Breast epithelium (tissue), 3 donors: ENCODE data around the gene CRYBG2.

ENCODE experiments used
- POLR2A ChIP-seq: fragments of 450-650 bp; IDR thresholded peaks from one replicate; pipeline ENCODE4 v1.6.1; 2016; ENCODE audit warnings: antibody characterized with exemption, mild to moderate bottlenecking, moderate library complexity
- POLR2AphosphoS5 ChIP-seq, 3 donors: sonication (generic); formaldehyde crosslinking; IDR thresholded peaks; one replicate each; pipeline ENCODE4 v1.6.1; 2017; ENCODE audit warnings: antibody characterized with exemption in 3 of 3
- TF ChIP-seq, protein P1 (sequence below), 3 donors: fragments of 450-650 bp; IDR thresholded peaks; one replicate each; pipeline ENCODE4 v1.5.1; 2016 to 2017; ENCODE audit warnings: antibody characterized with exemption in 3 of 3, mild to moderate bottlenecking in 3 of 3, moderate library complexity in 3 of 3

DNA sequence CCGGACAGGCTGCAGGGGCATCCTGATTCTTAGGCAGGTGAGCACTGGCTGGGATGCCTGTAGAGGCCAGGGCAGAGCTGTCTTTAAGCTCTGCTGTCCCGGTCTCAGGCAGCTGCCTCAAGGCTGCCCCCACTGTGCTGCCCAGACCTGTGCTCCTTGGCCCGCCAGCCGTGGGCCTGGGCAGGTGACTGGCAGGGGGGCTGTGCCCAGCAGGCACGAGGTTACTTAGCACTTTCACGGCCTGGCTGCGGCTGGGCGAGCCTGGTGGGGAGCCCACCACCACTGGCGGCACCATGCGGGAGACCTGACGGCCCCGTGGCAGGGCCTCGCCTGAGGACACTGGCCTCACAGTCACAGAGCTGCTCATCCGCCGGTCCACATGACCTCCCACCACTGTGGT is 8.2 kb downstream of the CRYBG2 start:
- TF ChIP-seq, protein P1, sequence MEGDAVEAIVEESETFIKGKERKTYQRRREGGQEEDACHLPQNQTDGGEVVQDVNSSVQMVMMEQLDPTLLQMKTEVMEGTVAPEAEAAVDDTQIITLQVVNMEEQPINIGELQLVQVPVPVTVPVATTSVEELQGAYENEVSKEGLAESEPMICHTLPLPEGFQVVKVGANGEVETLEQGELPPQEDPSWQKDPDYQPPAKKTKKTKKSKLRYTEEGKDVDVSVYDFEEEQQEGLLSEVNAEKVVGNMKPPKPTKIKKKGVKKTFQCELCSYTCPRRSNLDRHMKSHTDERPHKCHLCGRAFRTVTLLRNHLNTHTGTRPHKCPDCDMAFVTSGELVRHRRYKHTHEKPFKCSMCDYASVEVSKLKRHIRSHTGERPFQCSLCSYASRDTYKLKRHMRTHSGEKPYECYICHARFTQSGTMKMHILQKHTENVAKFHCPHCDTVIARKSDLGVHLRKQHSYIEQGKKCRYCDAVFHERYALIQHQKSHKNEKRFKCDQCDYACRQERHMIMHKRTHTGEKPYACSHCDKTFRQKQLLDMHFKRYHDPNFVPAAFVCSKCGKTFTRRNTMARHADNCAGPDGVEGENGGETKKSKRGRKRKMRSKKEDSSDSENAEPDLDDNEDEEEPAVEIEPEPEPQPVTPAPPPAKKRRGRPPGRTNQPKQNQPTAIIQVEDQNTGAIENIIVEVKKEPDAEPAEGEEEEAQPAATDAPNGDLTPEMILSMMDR (IDR thresholded peaks at IDR 0.05) = no peak
- TF ChIP-seq POLR2A (no peak), POLR2AphosphoS5 (IDR thresholded peaks at IDR 0.05) (no peak)
